ENCODE results near the gene VIPR2. TPM values are rescaled to one million over a fixed set of nuclear protein-coding genes. Genes with fewer than 3 reads are reported as not detected.
"Not testable (repeated sequence)": the region's sequence is repeated elsewhere in the genome, so short reads cannot be mapped to it uniquely, and the experiment has no call there.

VIPR2 gene, protein sequence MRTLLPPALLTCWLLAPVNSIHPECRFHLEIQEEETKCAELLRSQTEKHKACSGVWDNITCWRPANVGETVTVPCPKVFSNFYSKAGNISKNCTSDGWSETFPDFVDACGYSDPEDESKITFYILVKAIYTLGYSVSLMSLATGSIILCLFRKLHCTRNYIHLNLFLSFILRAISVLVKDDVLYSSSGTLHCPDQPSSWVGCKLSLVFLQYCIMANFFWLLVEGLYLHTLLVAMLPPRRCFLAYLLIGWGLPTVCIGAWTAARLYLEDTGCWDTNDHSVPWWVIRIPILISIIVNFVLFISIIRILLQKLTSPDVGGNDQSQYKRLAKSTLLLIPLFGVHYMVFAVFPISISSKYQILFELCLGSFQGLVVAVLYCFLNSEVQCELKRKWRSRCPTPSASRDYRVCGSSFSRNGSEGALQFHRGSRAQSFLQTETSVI
- not detected in 2 replicates for total RNA-seq (2014; rRNA removed; shearing (Covaris generic))

DNA sequence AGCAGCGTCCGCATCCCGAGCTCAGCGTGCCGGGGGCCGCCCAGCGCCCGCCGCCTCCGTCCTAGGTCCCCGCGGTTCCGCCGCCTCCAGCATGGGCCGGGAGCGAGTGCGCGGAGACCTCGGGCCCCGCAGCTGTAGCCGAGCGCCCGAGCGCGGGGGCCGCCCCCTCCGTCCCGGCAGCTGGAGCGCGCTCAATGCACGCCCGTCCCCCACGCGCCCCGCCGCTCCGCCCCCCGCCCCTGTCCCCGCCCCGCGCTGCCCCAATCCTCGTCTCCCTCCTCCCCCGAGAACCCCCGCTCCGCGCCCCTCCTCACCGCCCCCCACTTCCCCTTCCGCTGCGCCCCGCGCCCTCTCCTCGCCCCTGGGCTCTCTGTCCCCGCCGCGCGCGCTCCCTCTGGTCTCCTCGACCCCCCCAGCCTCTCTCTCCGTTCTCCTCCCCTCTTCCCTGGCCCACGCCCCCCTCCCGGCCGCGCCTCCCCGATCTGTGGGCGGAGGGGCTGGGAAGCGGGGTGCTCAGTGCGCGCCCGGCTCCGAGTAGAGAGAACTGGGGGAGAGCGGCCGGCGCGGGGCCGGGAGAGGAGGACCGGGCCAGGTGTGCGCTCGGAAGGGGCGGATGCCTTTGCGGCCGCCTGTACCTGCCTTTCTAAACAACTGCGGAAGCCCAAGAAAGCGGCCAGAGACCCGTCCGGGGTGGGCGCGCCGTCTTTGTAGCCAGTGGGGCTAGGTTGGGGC, at the start of gene VIPR2:
Gene VIPR2, minus strand, starts transcription at position 110 of the 732 bp plus-strand sequence. Its CDS starts 96 bp downstream, at position 14.
- no peak for DNase-seq (ENCODE audit: low read depth)

DNA sequence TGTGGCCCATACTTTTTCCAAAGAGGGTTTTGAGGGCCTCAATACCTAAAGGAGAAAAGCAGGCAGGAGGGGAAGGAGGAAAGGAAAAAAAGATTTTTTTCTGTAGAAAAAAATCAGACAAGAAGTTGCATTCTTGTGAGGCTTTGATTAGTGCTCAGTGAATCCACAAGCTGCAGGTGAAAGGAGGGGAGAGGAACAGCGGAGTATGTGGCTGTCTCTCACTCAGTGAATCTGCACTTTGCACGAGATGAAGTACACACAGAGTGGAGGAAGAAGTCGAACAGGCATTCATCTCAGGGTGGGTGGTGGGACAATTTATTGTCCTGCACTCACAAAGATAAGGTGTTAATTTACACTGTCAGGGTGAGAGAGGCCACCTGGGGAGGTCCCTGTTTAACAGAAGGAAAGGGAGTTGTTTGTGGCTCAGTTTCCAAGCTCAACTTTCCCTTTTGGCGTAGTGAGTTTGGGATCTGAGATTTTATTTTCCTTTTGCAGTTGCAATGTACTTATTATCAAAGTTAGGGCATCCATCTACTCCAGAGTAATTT, 49.0 kb upstream of the VIPR2 start:
- no peak for DNase-seq (ENCODE audit: low read depth)

DNA sequence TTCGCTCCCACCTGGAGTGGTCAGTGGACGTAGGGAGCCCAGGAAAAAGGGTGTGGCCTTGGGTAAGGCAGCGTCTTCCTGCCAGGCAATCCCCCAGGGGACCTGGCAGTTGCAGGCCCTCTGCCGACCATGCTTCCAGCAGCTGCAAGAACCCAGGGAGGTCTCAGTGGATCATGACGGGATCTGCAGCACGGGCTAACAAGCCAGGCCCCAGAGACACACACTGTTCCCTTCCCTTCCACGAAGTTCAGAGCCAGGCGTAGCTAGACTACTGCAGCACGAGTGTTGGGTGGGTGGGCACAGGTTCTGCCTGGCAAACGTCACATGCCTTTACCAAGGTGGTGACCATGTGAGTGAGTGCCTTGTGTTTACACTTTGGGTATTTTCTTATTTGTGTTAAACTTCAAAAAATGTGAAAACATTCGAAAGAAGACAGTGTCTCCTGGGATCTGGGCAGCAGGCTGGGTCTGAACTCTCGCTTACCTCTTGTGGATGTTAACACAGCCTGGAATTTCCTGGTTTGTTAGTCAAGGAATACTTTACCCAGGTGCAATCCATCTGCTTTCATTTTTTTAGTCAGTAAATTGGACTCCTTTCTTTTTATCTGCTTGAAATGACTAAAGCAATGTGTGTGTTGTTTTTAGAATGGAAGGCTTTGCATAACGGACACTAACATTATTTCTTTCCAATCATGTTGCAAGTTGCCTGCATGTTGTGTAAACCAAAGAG, 48.2 kb upstream of the VIPR2 start:
- DNase-seq (ENCODE audit: low read depth) = no peak

DNA sequence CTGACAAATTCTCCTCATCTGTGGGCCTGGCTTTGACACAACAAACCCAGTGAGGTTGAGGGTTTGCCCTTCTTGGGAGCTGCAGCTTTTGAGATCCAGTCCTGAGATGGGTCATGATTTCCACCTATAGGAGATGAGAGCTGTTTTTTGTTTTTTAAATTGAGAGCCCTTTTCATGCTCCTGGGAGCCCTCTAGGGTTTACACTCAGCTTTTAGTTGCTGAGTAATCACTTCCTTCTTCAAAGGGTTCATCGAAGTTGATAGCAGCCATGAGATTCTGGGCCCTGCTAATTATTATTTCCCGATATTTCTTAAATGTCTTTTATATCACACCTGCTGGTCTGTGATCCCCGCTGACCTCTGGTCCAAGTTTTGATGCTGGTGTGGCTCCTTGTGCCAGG, 47.3 kb upstream of the VIPR2 start:
- DNase-seq (ENCODE audit: low read depth) = no peak

DNA sequence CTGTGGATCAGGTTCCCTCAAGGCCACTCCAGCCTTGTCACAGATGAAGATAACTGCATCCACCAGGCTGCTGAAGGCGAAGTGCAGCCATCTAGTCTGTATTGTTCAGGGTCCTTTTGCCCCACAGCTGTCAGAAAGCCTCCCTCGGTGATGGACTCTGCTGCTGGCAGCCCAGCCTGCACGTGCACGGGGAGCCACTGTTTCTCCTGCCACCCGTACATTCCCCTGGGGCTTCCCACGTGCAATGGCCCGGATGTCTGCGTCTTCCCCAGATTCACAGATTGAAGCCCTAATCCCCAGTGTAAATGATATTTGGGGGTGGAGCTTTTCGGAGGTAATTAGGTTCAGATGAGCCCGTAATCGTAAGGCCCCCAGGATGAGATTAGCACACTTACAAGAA, 46.6 kb upstream of the VIPR2 start:
- DNase-seq (ENCODE audit: low read depth) = no peak

DNA sequence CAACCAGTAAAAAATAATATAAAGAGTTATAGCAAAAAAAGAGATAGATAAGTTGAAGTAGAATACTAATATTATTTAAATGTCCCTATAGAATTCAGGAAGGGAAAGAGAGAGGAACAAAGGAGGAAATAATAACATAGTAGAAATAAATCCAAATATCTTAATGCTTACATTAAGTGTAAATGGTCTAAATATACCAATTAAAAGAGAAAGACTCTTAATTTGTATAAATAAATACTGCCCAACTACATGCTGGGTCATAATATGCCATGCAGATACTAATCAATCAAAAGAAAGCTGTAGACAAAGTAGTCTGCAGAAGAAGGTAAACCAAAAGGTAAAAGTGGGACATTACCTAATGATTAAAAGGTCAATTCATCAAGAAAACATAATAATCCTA, 43.3 kb upstream of the VIPR2 start:
- no peak for DNase-seq (ENCODE audit: low read depth)

DNA sequence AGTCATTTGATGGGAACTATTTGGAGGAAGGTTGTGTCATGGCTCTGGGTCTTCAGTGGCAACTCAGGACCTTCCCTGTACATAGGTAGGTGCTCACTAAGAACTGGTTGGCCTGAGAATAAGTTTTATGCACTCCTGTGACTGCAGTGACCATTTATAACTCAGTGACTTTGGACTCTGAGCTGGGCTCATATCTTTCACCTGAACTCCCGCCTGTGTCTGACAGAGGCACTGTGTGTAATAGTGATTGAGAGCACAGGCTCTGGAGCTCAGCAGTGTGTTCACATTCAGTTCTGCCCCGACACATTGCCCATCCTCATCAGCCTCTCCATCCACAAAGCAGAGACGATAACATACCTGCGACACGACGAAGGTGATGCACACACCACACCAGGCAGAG, 34.6 kb upstream of the VIPR2 start:
- no peak for DNase-seq (ENCODE audit: low read depth)

DNA sequence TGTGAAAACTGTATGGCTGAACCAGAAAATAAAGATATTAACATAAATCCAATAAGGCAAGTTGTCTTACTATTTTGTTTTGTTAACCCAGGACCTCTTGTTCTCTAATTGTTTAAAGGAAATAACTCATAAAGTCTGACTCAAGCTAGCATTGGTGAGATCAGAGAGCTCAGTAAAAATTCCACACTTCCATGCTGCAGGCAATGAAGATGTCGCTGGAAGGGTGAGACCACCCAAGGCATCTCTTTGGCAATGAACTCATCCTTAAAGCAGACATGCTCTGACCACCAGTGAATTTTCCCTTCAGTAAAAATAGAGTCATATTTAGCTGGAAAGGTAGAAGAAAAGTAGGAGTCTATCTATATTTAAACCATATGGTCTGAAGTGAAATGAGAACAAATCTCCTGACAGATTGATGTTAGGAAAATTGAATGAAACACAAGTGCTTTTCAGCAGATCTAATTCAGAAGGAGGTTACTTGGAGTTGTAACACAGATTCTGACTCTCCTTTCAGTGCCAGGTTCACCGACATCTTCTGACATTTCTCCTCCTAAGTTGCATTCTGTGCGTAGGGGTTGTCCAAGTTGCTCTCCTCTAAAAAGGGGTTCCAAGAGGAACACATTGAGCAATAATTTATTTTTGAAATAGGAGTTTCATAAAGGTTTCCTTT, 32.8 kb upstream of the VIPR2 start:
- DNase-seq (ENCODE audit: low read depth) = no peak

DNA sequence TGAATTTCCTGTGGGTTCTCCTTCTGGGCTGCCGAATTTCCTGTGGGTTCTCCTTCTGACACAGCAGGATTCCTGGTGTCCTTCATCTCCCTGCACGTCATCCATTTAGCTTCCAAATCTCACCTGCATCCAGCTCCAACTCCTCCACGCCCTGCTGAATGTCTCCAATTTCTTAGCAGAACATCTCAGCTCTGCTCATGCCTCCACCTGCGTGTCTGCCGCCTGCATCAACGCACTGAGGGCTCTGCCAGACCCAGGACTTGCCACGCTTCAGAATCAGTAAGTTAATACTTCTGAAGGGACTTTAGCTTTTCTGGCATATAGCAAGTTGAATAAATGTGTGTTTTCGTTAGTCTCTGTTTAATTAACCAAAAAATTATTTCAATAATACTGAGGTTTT, 31.1 kb upstream of the VIPR2 start:
- DNase-seq (ENCODE audit: low read depth) = no peak

DNA sequence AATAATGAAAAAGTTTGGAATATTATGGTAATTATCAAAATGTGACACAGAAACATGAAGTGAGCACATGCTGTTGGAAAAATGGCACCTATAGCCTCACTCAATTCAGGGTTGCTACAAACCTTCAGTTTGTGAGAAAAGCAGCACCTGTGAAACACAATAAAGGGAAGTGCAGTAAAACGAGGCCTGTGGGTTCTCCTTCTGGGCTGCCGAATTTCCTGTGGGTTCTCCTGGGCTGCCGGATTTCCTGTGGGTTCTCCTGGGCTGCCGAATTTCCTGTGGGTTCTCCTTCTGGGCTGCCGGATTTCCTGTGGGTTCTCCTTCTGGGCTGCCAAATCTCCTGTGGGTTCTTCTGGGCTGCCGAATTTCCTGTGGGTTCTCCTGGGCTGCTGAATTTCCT, 30.4 kb upstream of the VIPR2 start:
- not testable (repeated sequence) for DNase-seq (ENCODE audit: low read depth)

DNA sequence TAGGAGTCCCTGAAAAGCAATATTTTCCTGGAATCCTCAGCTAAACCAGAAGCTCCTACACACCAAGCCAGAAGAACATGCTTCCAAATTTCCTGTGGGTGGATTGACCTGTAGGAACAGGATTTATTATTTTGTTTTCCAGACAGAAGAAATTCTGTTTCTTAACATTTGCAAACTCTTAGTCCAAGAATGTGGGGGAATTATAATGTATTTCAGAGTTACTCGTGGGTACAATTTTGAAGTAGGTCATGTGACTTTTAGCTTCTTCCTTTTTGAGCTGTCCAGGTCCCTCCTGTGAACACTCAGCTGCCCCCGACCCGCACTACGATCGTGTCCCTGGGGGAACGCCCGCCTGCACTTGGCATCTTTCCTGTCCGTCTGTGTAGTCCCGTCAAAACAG, 27.7 kb upstream of the VIPR2 start:
- no peak for DNase-seq (ENCODE audit: low read depth)

DNA sequence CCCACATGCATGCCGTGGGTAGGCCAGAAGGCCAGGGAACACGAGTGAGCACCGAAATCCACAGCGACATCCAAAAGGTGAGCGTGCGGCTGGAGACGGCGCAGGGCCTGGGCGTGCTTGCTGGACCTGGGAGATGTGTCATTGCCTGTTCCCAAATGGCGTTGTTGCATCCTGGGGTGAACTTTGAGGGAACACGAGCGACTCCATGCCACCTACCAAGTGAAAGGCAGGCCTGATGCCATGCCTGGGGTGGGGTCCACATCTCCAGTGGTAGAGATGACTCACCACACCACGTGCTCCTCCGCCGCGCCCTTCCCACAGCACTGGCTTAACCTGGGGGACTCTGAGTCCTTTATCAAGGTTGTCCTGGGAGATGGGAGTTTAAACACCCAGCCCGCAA, 24.7 kb upstream of the VIPR2 start:
- DNase-seq (ENCODE audit: low read depth) = no peak

DNA sequence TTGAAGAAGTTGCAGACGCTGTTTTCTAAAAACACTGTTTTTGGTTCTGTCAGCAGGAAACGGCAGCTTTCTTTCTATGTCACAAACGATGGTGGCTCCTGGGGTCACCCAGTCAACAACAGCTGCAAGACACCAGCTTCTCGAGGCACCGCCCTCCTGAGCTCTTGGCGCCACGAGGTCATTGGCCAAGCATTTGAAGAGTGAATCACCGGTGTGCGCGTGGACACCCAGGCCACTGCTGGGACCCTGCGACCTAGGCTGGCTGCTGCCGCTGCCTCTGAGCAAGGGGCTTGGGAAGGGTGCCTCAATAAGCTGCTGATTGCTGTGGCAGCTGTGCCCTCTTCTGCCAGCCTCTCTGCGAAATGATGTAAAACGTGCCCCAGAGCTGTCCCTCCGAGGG, 22.5 kb upstream of the VIPR2 start:
- no peak for DNase-seq (ENCODE audit: low read depth)

DNA sequence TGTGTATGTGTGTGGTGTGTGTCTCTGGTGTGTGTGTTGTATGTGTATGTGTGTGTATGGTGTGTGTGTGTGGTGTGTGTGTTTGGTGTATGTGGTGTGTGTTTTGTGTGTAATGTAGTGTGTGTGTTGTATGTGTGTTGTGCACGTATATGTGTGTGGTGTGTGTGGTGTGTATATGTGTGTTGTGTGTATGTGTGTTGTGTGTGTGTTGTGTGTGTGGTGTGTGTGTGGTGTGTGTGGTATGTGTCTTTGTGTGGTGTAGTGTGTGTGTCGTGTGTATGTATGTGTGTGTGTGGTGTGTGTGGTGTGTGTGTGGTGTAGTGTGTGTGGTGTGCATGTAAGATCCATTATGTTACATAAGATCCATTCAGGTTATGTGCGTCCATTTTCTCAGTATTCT, 21.9 kb upstream of the VIPR2 start:
- DNase-seq (ENCODE audit: low read depth) = no peak

DNA sequence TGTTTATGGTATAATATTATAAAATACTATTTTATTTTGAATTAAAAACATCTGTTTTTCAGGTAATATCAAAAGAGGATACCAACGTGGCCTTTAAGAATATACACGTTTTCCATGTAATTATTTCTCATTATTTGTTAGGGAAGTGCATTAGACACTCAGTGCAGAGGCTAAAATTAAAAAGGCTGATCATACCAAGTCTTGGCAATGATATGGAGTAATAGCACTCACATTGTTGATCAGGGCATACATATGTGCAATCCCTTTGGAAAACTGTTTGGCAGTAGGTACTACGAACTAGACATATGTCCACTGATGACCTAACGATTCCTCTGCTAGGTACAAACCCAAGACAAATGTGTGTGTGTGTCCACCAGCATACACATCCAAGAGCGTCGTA, 20.7 kb upstream of the VIPR2 start:
- no peak for DNase-seq (ENCODE audit: low read depth)

DNA sequence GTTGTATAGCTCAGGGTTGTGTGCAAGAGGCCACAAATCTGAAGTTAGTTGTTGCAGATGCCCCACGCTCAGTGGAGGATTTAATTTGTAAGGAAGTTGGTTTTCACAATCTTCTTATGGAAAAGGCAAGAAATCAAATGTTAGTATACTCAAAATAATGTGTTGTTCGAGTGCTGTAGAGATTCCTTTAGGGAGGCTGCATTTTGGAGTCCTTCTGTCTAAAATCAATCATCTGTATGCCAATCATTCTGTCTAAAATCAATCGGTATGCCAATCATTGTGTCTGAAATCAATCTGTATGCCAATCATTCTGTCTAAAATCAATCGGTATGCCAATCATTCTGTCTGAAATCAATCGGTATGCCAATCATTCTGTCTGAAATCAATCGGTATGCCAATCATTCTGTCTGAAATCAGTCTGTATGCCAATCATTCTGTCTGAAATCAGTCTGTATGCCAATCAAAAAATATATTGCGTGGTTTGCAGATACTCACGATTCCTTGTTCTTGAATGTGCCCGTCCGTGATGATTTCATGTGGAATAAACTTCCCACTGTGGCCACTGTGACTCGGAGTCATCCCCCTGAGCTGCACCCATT, 19.1 kb upstream of the VIPR2 start:
- not testable (repeated sequence) for DNase-seq (ENCODE audit: low read depth)

DNA sequence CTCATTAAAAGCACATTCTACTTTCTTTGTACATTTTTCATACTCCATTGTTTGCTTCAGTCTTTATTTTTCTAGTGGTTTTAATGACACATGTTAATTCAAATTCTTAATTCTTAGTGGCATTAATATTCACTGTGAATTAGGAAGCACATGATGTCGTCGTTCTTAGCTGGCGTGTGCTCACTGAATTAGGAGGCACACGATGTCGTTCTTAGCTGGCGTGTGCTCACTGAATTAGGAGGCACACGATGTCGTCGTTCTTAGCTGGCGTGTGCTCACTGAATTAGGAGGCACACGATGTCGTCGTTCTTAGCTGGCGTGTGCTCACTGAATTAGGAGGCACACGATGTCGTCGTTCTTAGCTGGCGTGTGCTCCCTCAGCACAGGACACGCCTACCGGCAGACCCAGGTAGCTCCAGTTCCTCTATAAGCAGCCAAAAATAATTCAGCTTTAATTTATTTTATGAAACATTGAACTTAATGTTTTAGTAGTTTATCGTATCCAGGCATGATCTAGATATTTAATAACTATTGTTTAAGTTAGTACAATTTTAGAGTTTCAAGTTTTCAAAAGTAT, 17.5 kb upstream of the VIPR2 start:
- not testable (repeated sequence) for DNase-seq (ENCODE audit: low read depth)

DNA sequence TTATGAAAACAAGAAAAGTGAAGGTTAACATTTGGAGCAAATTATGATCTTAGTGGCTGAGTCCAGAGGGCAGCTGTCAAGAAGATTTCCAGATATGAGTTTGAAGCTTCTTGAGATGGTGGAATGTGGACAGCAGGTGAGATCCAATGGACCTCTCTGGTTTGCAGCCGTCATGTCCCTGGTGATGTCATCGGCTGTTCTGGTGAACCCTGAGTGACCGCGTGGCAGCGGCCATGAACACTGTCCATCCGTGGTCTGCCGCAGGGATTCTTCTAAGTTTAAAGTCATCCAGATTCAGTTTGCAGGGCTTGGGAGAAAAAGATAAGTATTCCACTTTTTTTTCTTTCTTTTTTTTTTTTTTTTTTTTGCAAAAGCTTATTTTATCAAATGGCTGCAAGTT, 15.8 kb upstream of the VIPR2 start:
- no peak for DNase-seq (ENCODE audit: low read depth)

DNA sequence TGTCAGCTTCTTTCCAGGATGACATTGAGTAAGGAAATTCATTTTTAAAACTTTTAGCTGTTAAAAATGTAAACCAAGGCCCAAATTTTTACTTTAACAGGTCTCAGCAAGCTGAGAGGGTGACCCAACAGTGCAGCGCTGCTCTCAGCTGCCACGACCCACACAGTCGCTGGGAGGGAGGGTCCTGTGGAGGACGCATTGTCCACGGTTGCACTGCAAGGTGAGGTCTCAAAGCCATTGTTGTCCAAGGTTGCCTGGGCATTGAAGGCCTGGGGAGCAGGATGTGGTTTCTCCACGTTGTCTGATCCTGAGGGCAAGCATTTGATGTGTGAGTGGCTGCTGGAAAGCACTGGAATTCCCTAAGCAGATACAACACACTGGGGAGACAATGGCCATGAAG, 15.1 kb upstream of the VIPR2 start:
- no peak for DNase-seq (ENCODE audit: low read depth)

DNA sequence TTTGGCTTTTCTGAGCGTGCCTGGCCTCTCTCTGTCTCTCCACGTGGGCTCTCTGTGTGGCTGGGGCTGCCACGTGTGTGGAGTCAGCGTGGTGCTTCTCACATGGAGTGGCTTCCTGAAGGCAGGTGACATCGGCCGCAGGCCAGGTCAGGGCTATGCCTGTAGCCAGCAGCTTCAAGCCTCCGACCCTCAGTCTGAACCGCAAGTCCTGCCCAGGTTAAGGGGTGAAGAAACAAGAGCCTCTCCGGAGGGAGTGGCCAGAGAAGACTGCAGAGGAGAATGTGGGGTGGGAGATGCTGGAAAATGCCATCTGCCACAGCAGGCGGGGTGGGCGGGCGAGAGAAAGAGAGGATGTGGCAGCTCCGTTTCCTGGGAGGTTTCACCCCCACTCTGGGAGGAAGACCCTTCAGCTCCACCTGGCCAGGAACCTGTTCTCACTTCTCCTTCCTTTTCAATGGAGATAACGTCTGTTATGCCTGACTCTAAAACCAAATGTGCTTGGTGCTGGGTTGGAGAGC, 14.3 kb upstream of the VIPR2 start:
- no peak for DNase-seq (ENCODE audit: low read depth)

Measured in M059J (cell line).